SK-N-SH (cell line): Measurements from ENCODE around the gene KLHL22. TPM values are rescaled to one million over a fixed set of nuclear protein-coding genes. Genes with fewer than 3 reads are reported as not detected.

ENCODE experiments used
- CTCF ChIA-PET: fragments of 300-600, 350-600 bp; formaldehyde crosslinking; extraction: SDS; loops from one replicate; lab custom pipeline; 2021; lab: Yijun Ruan, JAX
- POLR2A ChIA-PET: fragments of 350-600 bp; sonication (Branson Sonifier 250); formaldehyde crosslinking; extraction: SDS; loops from one replicate; lab custom pipeline; 2020; ENCODE audit warnings: antibody characterized with exemption, inconsistent platforms; lab: Yijun Ruan, JAX
- DNase-seq: peaks from one replicate; pipeline ENCODE4 v3.0.0; 2012
- H2AFZ ChIP-seq: fragments of 200-600 bp; sonication (generic); 2 replicates; pipeline ENCODE4 v1.8.1; 2016; ENCODE audit warnings: antibody characterized with exemption, mild to moderate bottlenecking, low read depth
- H3F3A ChIP-seq: fragments of 200-600 bp; sonication (generic); replicated peaks from 2 replicates; pipeline ENCODE3; 2016; ENCODE audit warnings: antibody characterized with exemption, mild to moderate bottlenecking; ENCODE audit not compliant: insufficient read depth
- H3K27ac ChIP-seq, 2 experiments: fragments of 200-500 bp in 1 of 2; fragments of 200-600 bp in 1 of 2; sonication (Bioruptor generic) in 1 of 2; sonication (generic), shearing (Covaris generic) in 1 of 2; 2 replicates each; pipeline versions ENCODE4 v1.5.1 to v1.6.1; 2014 to 2016; ENCODE audit warnings: low read depth in 2 of 2, inconsistent platforms in 1 of 2, low read length in 1 of 2, mild to moderate bottlenecking in 1 of 2, mixed read lengths in 1 of 2
- H3K27me3 ChIP-seq: fragments of 200-600 bp; sonication (generic), shearing (Covaris generic); 2 replicates; pipeline ENCODE4 v1.6.1; 2016; ENCODE audit warnings: mixed run types; ENCODE audit not compliant: insufficient read depth
- H3K36me3 ChIP-seq, 2 experiments: fragments of 200-500 bp in 1 of 2; fragments of 200-600 bp in 1 of 2; sonication (Bioruptor generic) in 1 of 2; sonication (generic) in 1 of 2; replicated peaks in 1 of 2; 2 replicates each; pipeline versions ENCODE3 to v1.5.1; 2014 to 2016; ENCODE audit warnings: low read length in 1 of 2, mild to moderate bottlenecking in 1 of 2; ENCODE audit not compliant: insufficient read depth in 2 of 2, control insufficient read depth in 1 of 2
- H3K4me1 ChIP-seq, 2 experiments: fragments of 200-500 bp in 1 of 2; fragments of 200-600 bp in 1 of 2; sonication (Bioruptor generic) in 1 of 2; sonication (generic), shearing (Covaris generic) in 1 of 2; 2 replicates each; pipeline versions ENCODE4 v1.5.1 to v1.6.1; 2014 to 2016; ENCODE audit warnings: low read depth in 1 of 2, low read length in 1 of 2, mixed run types in 1 of 2; ENCODE audit not compliant: insufficient read depth in 2 of 2, control insufficient read depth in 1 of 2
- H3K4me2 ChIP-seq: fragments of 200-600 bp; sonication (generic), shearing (Covaris generic); 2 replicates; pipeline ENCODE4 v1.6.1; 2017; ENCODE audit warnings: mixed run types
- H3K4me3 ChIP-seq, 2 experiments: fragments of 200-500 bp in 1 of 2; fragments of 200-600 bp in 1 of 2; sonication (Bioruptor generic) in 1 of 2; sonication (generic), shearing (Covaris generic) in 1 of 2; 2 replicates each; pipeline versions ENCODE4 v1.5.1 to v1.8.1; 2014 to 2016; ENCODE audit warnings: low read depth in 2 of 2, inconsistent platforms in 1 of 2, low read length in 1 of 2, mild to moderate bottlenecking in 1 of 2, mixed read lengths in 1 of 2, moderate library complexity in 1 of 2
- H3K79me2 ChIP-seq: fragments of 200-600 bp; sonication (generic); 2 replicates; pipeline ENCODE4 v1.8.1; 2017; ENCODE audit warnings: mild to moderate bottlenecking; ENCODE audit not compliant: insufficient read depth
- H3K9ac ChIP-seq: fragments of 200-600 bp; sonication (generic); 2 replicates; pipeline ENCODE4 v1.6.1; 2017; ENCODE audit warnings: mixed run types
- H3K9me2 ChIP-seq: fragments of 200-600 bp; sonication (generic); 2 replicates; pipeline ENCODE4 v1.6.1; 2017; ENCODE audit warnings: mixed run types
- H3K9me3 ChIP-seq: fragments of 200-600 bp; sonication (generic); 2 replicates; pipeline ENCODE4 v1.6.1; 2017; ENCODE audit warnings: mixed run types, mild to moderate bottlenecking, moderate library complexity
- H4K20me1 ChIP-seq: fragments of 200-600 bp; sonication (generic); 2 replicates; pipeline ENCODE4 v1.6.1; 2017; ENCODE audit warnings: mild to moderate bottlenecking, mixed run types; ENCODE audit not compliant: insufficient read depth
- ELF1 ChIP-seq: IDR thresholded peaks from 2 replicates; pipeline ENCODE4 v1.4.0; 2012
- EP300 ChIP-seq, 2 experiments: IDR thresholded peaks; 2 replicates each; pipeline versions ENCODE4 v1.4.0 to v1.6.1; 2012; ENCODE audit warnings: borderline replicate concordance in 1 of 2, low read depth in 1 of 2, low read length in 1 of 2
- EZH2phosphoT487 ChIP-seq: fragments of 200-600 bp; sonication (generic); IDR thresholded peaks from 2 replicates; pipeline ENCODE4 v1.6.1; 2017; ENCODE audit warnings: low read depth, mixed run types, mild to moderate bottlenecking, antibody characterized with exemption, moderate library complexity, borderline replicate concordance
- FOXM1 ChIP-seq: IDR thresholded peaks from 2 replicates; pipeline ENCODE4 v1.4.0; 2012; ENCODE audit warnings: low read depth, mild to moderate bottlenecking
- MEF2A ChIP-seq: IDR thresholded peaks from 2 replicates; pipeline ENCODE4 v1.4.0; 2012; ENCODE audit warnings: low read depth, borderline replicate concordance
- MXI1 ChIP-seq: IDR thresholded peaks from 2 replicates; pipeline ENCODE4 v1.6.1; 2012; ENCODE audit warnings: mild to moderate bottlenecking, low read depth, low read length, improper control_type of control experiment
- PBX3 ChIP-seq: IDR thresholded peaks from 2 replicates; pipeline ENCODE4; 2012
- RAD21 ChIP-seq: IDR thresholded peaks from 2 replicates; pipeline ENCODE4 v1.6.1; 2012; ENCODE audit warnings: mild to moderate bottlenecking, low read length
- RFX5 ChIP-seq: IDR thresholded peaks from 2 replicates; pipeline ENCODE4 v1.6.1; 2012; ENCODE audit warnings: mild to moderate bottlenecking, improper control_type of control experiment, low read length
- RXRA ChIP-seq: IDR thresholded peaks from 2 replicates; pipeline ENCODE4 v1.4.0; 2012; ENCODE audit warnings: low read depth, mild to moderate bottlenecking, borderline replicate concordance
- SIN3A ChIP-seq: IDR thresholded peaks from 2 replicates; pipeline ENCODE4 v1.6.1; 2012; ENCODE audit warnings: low read depth, mild to moderate bottlenecking, low read length, moderate library complexity, borderline replicate concordance
- SMC3 ChIP-seq: IDR thresholded peaks from 2 replicates; pipeline ENCODE4 v1.6.1; 2012; ENCODE audit warnings: low read depth, low read length, improper control_type of control experiment
- USF1 ChIP-seq: IDR thresholded peaks from 2 replicates; pipeline ENCODE4 v1.4.0; 2012; ENCODE audit warnings: low read depth, borderline replicate concordance
- USF2 ChIP-seq: fragments of 150-350 bp; IDR thresholded peaks from 2 replicates; pipeline ENCODE4 v1.6.1; 2017; ENCODE audit warnings: antibody characterized with exemption, low read length, low read depth, borderline replicate concordance
- YY1 ChIP-seq: IDR thresholded peaks from 2 replicates; pipeline ENCODE4 v1.4.0; 2012; ENCODE audit warnings: low read depth, mild to moderate bottlenecking
- WGBS: methylation state at CpG from one replicate; pipeline ENCODE4 v1.1.6; 2017; ENCODE audit warnings: low lambda C conversion rate; 5-methylcytosine and 5-hydroxymethylcytosine counted together
- polyA plus RNA-seq, 3 experiments: library from polyadenylated mRNA; depleted of rRNA; stranded (reverse); fragments of >200 nt; gene quantifications; 2 replicates each; pipeline ENCODE4 v1.2.3, GENCODE V29; 2012

Gene KLHL22
- polyA plus RNA-seq, 1 of the 3 experiments (the other 2 are of a cell fraction) = 26.5 TPM

- H3K4me1 ChIP-seq = peaks cover 12 to 16% of the 10 kb centered on the region in 2 experiments; a peak in 3 of 4 replicates
- no peak for TF ChIP-seq RAD21
- TF ChIP-seq USF2 = no peak
- TF ChIP-seq MXI1 = no peak
- TF ChIP-seq EZH2phosphoT487 = no peak
- no peak for TF ChIP-seq MEF2A
- TF ChIP-seq SIN3A = no peak
- no peak for TF ChIP-seq YY1
- no peak for TF ChIP-seq USF1
- TF ChIP-seq ELF1 = no peak
- TF ChIP-seq RXRA = no peak
- TF ChIP-seq FOXM1 = no peak
- no peak for TF ChIP-seq EP300 (IDR thresholded peaks at IDR 0.05; ENCODE audit: borderline replicate concordance in 1 of 2, low read depth in 1 of 2, low read length in 1 of 2)
- no peak for TF ChIP-seq SMC3
- TF ChIP-seq RFX5 = no peak
- no peak for TF ChIP-seq PBX3
- H3K4me3 ChIP-seq = no peak overlapping the region
- no peak overlapping the region for H2AFZ ChIP-seq
- DNase-seq = peak; percentile 31
- H3K9me3 ChIP-seq = no peaks in the 10 kb centered on the region
- WGBS = 91% methylated on average over 39 of the region's 50 CpGs
- no peaks in the 10 kb centered on the region for H3K9me2 ChIP-seq
- peaks cover 11 to 39% of the 10 kb centered on the region in 2 experiments for H3K36me3 ChIP-seq
- peaks cover 77% of the 10 kb centered on the region for H4K20me1 ChIP-seq
- H3F3A ChIP-seq = no peaks in the 10 kb centered on the region
- H3K9ac ChIP-seq = no peak overlapping the region
- no peaks in the 10 kb centered on the region for H3K27me3 ChIP-seq
- no peak overlapping the region for H3K27ac ChIP-seq
- ChIA-PET CTCF (interaction anchor here (1.2 to 6.4 kb wide), 2 partner anchors 13 to 14 kb away, joined by 3 to 38 read pairs; no protein-coding TSS in a partner anchor), POLR2A (no interaction called here)
- no peak overlapping the region for H3K4me2 ChIP-seq
- peaks cover 65% of the 10 kb centered on the region for H3K79me2 ChIP-seq
Measured at GRCh38 chr22:20431511-20432192, 63.9 kb downstream of the KLHL22 start.
